KMS-11 (cell line): ENCODE data around the gene KCNK13.

ENCODE experiments used
- H2AFZ ChIP-seq: fragments of 200-600 bp; sonication (generic); 2 replicates; pipeline ENCODE4 v1.6.1; 2016; ENCODE audit warnings: antibody characterized with exemption, mixed run types, low read depth
- H3K27ac ChIP-seq: fragments of 200-600 bp; sonication (generic); 2 replicates; pipeline ENCODE4 v1.6.1; 2016; ENCODE audit warnings: mild to moderate bottlenecking, mixed run types
- H3K27me3 ChIP-seq: fragments of 200-600 bp; sonication (generic); 2 replicates; pipeline ENCODE4 v1.6.1; 2017; ENCODE audit warnings: mild to moderate bottlenecking, low read depth, mixed run types, moderate library complexity; ENCODE audit not compliant: insufficient read depth
- H3K36me3 ChIP-seq: fragments of 200-600 bp; sonication (generic); 2 replicates; pipeline ENCODE4 v1.6.1; 2017; ENCODE audit warnings: mild to moderate bottlenecking, mixed run types; ENCODE audit not compliant: insufficient read depth
- H3K4me1 ChIP-seq: fragments of 200-600 bp; sonication (generic); 2 replicates; pipeline ENCODE4 v1.6.1; 2016; ENCODE audit warnings: mild to moderate bottlenecking, low read depth, mixed run types; ENCODE audit not compliant: poor library complexity, severe bottlenecking
- H3K4me2 ChIP-seq: fragments of 200-600 bp; sonication (generic); 2 replicates; pipeline ENCODE4 v1.7.0; 2016; ENCODE audit warnings: mild to moderate bottlenecking, mixed run types
- H3K4me3 ChIP-seq: fragments of 200-600 bp; sonication (generic); IDR thresholded peaks from 2 replicates; pipeline ENCODE4 v1.6.1; 2017; ENCODE audit warnings: low read depth, low read length, mixed read lengths; ENCODE audit not compliant: insufficient read depth
- H3K79me2 ChIP-seq: fragments of 200-600 bp; sonication (generic); 2 replicates; pipeline ENCODE4 v1.6.1; 2016; ENCODE audit warnings: low read depth, mixed run types; ENCODE audit not compliant: insufficient read depth
- H3K9ac ChIP-seq: fragments of 200-600 bp; sonication (generic); 2 replicates; pipeline ENCODE4 v1.6.1; 2016; ENCODE audit warnings: mild to moderate bottlenecking, mixed run types
- H4K20me1 ChIP-seq: fragments of 200-600 bp; sonication (generic); 2 replicates; pipeline ENCODE4 v1.6.1; 2016; ENCODE audit warnings: mild to moderate bottlenecking, mixed run types; ENCODE audit not compliant: insufficient read depth
- CTCF ChIP-seq: fragments of 200-600 bp; sonication (generic); conservative IDR thresholded peaks from 2 replicates; pipeline ENCODE4 v1.6.1; 2017; ENCODE audit warnings: low read depth, mild to moderate bottlenecking, antibody characterized with exemption, low read length, moderate library complexity, mixed read lengths

KCNK13 gene

GRCh38 chr14:90107789-90108188, 46.0 kb downstream of the KCNK13 start:
- no peaks in the 10 kb centered on the region for H3K4me1 ChIP-seq
- no peak for TF ChIP-seq CTCF
- H4K20me1 ChIP-seq = no peaks in the 10 kb centered on the region
- no peak overlapping the region for H3K4me2 ChIP-seq
- no peaks in the 10 kb centered on the region for H3K36me3 ChIP-seq
- H2AFZ ChIP-seq = no peak overlapping the region
- H3K27ac ChIP-seq = no peak overlapping the region
- no peak overlapping the region for H3K9ac ChIP-seq
- no peak overlapping the region for H3K4me3 ChIP-seq
- no peaks in the 10 kb centered on the region for H3K27me3 ChIP-seq
- H3K79me2 ChIP-seq = no peaks in the 10 kb centered on the region

- Histone ChIP-seq H2AFZ (no peak overlapping the region), H3K27me3 (no peaks in the 10 kb centered on the region), H3K27ac (no peak overlapping the region), H3K4me3 (no peak overlapping the region), H3K79me2 (no peaks in the 10 kb centered on the region), H3K36me3 (no peaks in the 10 kb centered on the region), H3K4me1 (no peaks in the 10 kb centered on the region), H3K4me2 (no peak overlapping the region), H3K9ac (no peak overlapping the region), H4K20me1 (no peaks in the 10 kb centered on the region)
- peak; percentile 31 for TF ChIP-seq CTCF
Measured at GRCh38 chr14:90109858-90110257, 48.1 kb downstream of the KCNK13 start.

GRCh38 chr14:90111895-90112534, 50.2 kb downstream of the KCNK13 start:
- H3K79me2 ChIP-seq = no peaks in the 10 kb centered on the region
- no peaks in the 10 kb centered on the region for H3K27me3 ChIP-seq
- no peak for TF ChIP-seq CTCF
- no peaks in the 10 kb centered on the region for H3K4me1 ChIP-seq
- no peak overlapping the region for H3K4me2 ChIP-seq
- no peak overlapping the region for H2AFZ ChIP-seq
- H3K9ac ChIP-seq = no peak overlapping the region
- no peak overlapping the region for H3K27ac ChIP-seq
- no peaks in the 10 kb centered on the region for H4K20me1 ChIP-seq
- H3K4me3 ChIP-seq = no peak overlapping the region
- H3K36me3 ChIP-seq = no peaks in the 10 kb centered on the region

GRCh38 chr14:90114554-90114953, 52.8 kb downstream of the KCNK13 start:
- no peak overlapping the region for H3K9ac ChIP-seq
- H3K4me2 ChIP-seq = no peak overlapping the region
- H3K4me1 ChIP-seq = no peaks in the 10 kb centered on the region
- H2AFZ ChIP-seq = no peak overlapping the region
- no peaks in the 10 kb centered on the region for H3K79me2 ChIP-seq
- TF ChIP-seq CTCF = no peak
- H3K36me3 ChIP-seq = no peaks in the 10 kb centered on the region
- no peaks in the 10 kb centered on the region for H4K20me1 ChIP-seq
- H3K4me3 ChIP-seq = no peak overlapping the region
- no peaks in the 10 kb centered on the region for H3K27me3 ChIP-seq
- no peak overlapping the region for H3K27ac ChIP-seq
